HG03558 (cell line): ENCODE measurements around the gene LILRA6.
"Not testable (repeated sequence)": the region's sequence is repeated elsewhere in the genome, so short reads cannot be mapped to it uniquely, and the experiment has no call there.

Source experiments
- ATAC-seq: cut with Tn5 transposase; IDR thresholded peaks from one replicate; pipeline ENCODE4 v1.9.1; 2021; ENCODE audit warnings: moderate number of reproducible peaks; ENCODE audit not compliant: unreplicated experiment; ENCODE audit errors: extremely low read depth

LILRA6 gene

GRCh38 chr19:54239491-54240371 is 2.9 kb downstream of the LILRA6 start:
- ATAC-seq = not testable (repeated sequence)

DNA sequence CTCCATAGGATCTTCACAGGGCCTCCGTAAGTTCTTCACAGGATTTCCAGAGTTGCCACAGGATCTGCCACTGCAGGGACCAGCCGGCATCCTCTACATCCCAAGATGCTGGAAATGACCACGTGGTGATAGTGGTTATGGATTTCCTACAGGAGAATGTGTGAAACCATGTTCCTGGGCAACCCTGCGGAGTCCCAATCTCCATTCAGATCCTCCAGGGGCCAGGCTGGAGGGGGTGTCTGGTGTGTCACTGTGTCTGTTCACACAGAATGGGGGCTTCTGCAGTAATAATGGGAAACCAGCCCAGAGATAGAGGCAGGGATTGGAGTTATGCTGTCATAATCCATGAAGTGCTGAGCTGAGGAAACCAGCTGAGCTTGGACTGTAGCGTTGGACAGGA is 8.6 kb downstream of the LILRA6 start:
- ATAC-seq = no peak

DNA sequence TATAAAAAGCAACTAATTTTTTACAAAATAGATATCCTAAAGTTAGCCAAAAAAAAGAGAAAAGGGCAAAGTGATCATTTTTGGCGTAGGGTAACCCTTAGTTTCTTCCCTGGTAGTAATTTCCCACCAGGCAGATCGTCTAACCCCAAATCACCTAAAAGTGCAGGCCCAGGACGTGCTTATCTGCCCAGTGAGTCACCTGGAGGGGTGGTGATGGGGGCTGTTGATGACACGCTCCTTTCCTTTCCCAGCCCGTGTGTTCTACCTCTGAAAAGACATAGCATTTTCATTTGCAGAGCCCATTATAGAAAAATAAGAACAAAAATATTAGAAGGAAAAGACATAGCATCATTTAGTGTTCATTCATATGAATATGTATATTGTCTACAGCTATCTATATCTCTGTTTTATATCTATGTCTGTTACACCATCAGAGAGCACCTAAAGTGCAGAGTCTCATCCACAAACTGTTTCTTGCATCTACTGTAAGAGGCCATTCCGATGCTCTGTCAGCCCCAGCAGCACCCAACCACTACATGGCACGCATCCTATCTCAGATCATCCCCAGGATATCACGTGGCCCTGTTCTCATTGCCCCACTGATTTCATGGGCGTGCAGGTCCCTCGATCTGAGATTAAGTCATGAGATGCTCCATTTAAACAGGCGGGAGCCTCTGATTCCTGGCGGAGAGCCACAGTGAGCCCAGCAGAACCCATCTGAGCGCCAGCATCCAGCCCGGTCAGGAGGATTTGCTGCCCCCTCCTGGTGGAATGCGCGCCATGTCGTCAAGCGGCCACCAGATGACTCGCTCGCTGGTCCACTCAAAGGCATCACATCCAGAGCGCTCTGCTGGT is 11.3 kb downstream of the LILRA6 start:
- ATAC-seq = no peak

- no peak for ATAC-seq
Measured at GRCh38 chr19:54230031-54230430, 12.6 kb downstream of the LILRA6 start.

- no peak for ATAC-seq
Measured at GRCh38 chr19:54229146-54229545, 13.4 kb downstream of the LILRA6 start.

DNA sequence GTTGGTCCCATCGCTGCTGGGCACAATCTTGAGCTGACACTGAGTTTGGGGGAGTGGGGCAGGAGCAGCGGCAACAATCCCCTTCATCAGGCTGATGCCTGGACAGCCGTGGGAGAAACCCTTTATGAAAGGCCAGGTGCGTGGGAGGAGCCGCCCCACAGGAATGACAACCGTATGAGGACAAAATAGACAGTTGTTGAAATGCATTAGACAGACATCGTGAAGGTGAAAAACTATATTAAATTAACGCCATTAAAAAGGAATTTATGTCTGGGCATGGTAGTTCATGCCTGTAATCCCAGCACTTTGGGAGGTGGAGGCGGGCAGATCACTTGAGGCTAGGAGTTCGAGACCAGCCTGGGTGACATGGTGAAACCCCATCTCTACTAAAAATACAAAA is 18.0 kb downstream of the LILRA6 start:
- ATAC-seq = not testable (repeated sequence)

GRCh38 chr19:54223937-54224281 is 18.7 kb downstream of the LILRA6 start:
- ATAC-seq = not testable (repeated sequence)

DNA sequence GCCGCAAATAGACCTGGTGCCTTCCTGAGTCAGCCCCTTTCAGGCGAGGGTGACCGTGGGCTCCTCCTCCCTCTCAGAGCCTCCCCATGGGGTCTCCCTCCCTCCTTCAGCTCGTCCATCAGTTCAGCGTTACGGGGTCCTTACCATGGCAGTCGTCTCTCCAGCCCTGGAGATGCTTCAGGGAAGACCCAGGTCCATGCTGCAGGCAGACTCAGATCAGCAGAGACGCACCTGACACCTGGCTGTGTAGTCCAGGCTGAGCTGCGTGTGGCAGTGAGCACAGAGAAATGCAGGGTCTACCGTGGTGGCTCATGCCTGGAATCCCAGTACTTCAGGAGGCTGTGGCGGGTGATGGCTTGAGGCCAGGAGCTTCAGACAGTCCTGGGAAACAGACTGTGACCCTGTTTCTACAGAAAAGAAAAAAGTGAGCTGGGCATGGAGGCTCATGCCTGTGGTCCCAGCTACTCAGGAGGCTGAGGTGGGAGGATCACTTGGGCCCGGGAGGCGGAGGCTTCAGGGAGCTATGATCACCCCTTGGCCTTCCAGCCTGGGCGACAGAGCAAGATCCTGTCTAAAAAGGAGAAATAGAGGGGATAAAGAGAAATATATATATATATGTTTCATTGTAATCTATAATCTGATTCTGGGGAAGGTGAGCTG is 19.2 kb downstream of the LILRA6 start:
- ATAC-seq = not testable (repeated sequence)

DNA sequence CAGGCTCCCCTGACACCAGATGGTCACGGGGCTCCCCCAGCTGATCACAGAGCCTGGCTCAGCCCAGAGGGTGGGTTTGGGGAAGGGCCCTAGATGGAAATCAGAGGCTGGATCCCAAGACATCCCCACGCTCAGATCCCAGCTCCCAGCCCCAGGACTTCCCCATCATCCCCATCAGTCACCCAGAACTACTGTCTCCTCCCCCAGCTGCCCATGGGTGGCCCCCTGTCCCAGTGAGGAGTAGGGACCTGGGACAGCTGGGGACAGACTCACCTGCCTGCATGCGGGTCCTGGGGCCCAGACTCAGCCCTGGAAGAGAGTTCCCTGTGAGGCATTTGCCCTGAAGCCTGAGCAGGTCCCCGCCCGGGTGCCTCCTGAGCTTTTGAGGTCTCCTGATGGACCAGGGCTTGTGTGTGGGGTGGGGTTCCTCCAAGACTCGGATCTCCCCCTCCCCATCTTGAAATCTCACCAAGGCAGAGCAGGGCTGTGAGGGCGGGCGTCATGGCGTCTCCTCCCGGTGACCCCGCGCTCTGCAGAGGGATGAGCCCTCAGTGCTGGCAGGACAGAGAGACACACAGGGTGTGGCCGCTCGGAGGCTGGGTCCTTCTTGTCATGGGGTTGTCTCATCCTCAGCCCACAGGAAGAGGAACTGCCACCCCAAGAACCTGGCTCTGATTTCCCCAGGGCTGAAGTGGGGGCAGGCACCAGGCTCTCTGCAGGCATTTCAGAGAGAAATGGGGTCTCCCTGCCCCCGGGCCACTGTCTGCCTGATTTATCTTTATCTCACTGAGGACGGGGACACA is 19.9 kb downstream of the LILRA6 start, which contains the start of gene LILRB3:
LILRB3 (minus strand) TSS at position 534 of the 803 bp plus-strand sequence; CDS start at position 503, 31 bp downstream.
- ATAC-seq = not testable (repeated sequence)

GRCh38 chr19:54221947-54222346 is 20.6 kb downstream of the LILRA6 start:
- ATAC-seq = not testable (repeated sequence)

DNA sequence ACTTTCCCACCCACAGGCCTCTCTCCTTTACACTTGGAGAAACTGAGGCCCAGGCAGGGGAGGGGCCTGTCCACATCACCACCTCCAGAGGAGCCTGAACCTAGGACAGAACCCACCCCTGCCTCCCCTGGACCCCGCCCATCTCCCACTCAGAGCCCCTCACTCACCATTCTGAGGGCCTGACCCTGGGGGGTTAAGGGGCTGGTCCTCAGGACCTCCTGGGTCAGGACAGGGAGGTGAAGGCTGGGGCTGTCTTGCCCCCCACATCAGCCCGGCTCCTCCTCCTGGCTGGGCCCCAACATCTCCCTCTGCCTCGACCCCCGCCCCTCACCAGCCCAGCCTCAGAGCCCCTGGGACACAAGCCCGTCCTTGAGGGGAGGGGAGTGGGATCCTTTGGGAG is 22.9 kb downstream of the LILRA6 start:
- not testable (repeated sequence) for ATAC-seq

- ATAC-seq = no peak
Measured at GRCh38 chr19:54218960-54219661, 23.5 kb downstream of the LILRA6 start.

GRCh38 chr19:54218259-54218658 is 24.3 kb downstream of the LILRA6 start:
- no peak for ATAC-seq

- ATAC-seq = not testable (repeated sequence)
Measured at GRCh38 chr19:54217517-54218247, 24.9 kb downstream of the LILRA6 start.

GRCh38 chr19:54216869-54217268 is 25.7 kb downstream of the LILRA6 start:
- no peak for ATAC-seq

- ATAC-seq = not testable (repeated sequence)
Measured at GRCh38 chr19:54214734-54215133, 27.9 kb downstream of the LILRA6 start.

DNA sequence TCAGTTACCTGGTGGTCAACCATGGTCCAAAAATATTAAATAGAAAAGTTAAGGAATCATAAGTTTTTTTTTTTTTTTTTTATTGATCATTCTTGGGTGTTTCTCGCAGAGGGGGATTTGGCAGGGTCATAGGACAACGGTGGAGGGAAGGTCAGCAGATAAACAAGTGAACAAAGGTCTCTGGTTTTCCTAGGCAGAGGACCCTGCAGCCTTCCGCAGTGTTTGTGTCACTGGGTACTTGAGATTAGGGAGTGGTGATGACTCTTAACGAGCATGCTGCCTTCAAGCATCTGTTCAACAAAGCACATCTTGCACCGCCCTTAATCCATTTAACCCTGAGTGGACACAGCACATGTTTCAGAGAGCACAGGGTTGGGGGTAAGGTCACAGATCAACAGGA is 28.4 kb downstream of the LILRA6 start:
- not testable (repeated sequence) for ATAC-seq

GRCh38 chr19:54211235-54211634 is 31.4 kb downstream of the LILRA6 start:
- ATAC-seq = no peak
